ENCODE results near the gene RBP5.

DNA sequence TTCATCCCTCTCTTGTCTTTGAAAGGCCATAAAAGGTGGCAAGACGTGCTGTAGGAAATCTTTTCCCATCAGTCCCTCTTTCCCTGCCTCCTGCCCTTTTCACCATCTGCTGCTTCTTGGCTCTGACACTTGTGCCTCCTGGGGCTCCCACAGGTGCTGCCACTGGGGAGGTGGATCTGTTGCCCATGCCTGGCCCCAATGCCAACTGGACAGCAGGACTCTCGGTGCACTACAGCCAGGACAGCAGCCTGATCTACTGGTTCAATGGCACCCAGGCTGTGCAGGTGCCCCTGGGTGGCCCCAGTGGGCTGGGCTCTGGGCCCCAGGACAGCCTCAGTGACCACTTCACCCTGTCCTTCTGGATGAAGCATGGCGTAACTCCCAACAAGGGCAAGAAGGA, 8.0 kb upstream of the RBP5 start:
- TF ChIP-seq, protein P1, sequence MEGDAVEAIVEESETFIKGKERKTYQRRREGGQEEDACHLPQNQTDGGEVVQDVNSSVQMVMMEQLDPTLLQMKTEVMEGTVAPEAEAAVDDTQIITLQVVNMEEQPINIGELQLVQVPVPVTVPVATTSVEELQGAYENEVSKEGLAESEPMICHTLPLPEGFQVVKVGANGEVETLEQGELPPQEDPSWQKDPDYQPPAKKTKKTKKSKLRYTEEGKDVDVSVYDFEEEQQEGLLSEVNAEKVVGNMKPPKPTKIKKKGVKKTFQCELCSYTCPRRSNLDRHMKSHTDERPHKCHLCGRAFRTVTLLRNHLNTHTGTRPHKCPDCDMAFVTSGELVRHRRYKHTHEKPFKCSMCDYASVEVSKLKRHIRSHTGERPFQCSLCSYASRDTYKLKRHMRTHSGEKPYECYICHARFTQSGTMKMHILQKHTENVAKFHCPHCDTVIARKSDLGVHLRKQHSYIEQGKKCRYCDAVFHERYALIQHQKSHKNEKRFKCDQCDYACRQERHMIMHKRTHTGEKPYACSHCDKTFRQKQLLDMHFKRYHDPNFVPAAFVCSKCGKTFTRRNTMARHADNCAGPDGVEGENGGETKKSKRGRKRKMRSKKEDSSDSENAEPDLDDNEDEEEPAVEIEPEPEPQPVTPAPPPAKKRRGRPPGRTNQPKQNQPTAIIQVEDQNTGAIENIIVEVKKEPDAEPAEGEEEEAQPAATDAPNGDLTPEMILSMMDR (IDR thresholded peaks at IDR 0.05) = no peak
- no peak for TF ChIP-seq POLR2AphosphoS5 (IDR thresholded peaks at IDR 0.05)
- TF ChIP-seq POLR2A (IDR thresholded peaks at IDR 0.05) = no peak

Measured in stomach (tissue), 4 donors.